HG02798 (cell line): Measurements from ENCODE around the gene ZBTB17.
A peak's percentile ranks its signal among the peaks of the same experiment; 100 is the strongest.
"Not testable (repeated sequence)": the region's sequence is repeated elsewhere in the genome, so short reads cannot be mapped to it uniquely, and the experiment has no call there.

Experiments
- ATAC-seq: cut with Tn5 transposase; IDR thresholded peaks from one replicate; pipeline ENCODE4 v1.9.1; 2021; ENCODE audit warnings: mild to moderate bottlenecking; ENCODE audit not compliant: unreplicated experiment, poor library complexity

The ZBTB17 gene

GRCh38 chr1:16012590-16013219 is 36.8 kb upstream of the ZBTB17 start:
- ATAC-seq: no peak

- no peak for ATAC-seq
Observed at GRCh38 chr1:16011936-16012589, 36.2 kb upstream of the ZBTB17 start.

- ATAC-seq: no peak
Observed at GRCh38 chr1:16010837-16011236, 34.9 kb upstream of the ZBTB17 start.

GRCh38 chr1:16009678-16010077 is 33.8 kb upstream of the ZBTB17 start:
- no peak for ATAC-seq

GRCh38 chr1:16009030-16009460 is 33.1 kb upstream of the ZBTB17 start:
- peak; percentile 44 for ATAC-seq

GRCh38 chr1:16007671-16008341 is 31.9 kb upstream of the ZBTB17 start:
- no peak for ATAC-seq

GRCh38 chr1:16006552-16007485 is 30.9 kb upstream of the ZBTB17 start:
- no peak for ATAC-seq

GRCh38 chr1:16006010-16006409 is 30.1 kb upstream of the ZBTB17 start:
- no peak for ATAC-seq

- no peak for ATAC-seq
Observed at GRCh38 chr1:16005597-16005996, 29.7 kb upstream of the ZBTB17 start.

- not testable (repeated sequence) for ATAC-seq
Observed at GRCh38 chr1:16001274-16001673, 25.4 kb upstream of the ZBTB17 start.

GRCh38 chr1:15998929-15999328 is 23.0 kb upstream of the ZBTB17 start:
- no peak for ATAC-seq

GRCh38 chr1:15997637-15998280 is 21.9 kb upstream of the ZBTB17 start:
- no peak for ATAC-seq

- ATAC-seq: no peak
Observed at GRCh38 chr1:15997076-15997585, 21.2 kb upstream of the ZBTB17 start.

- ATAC-seq: no peak
Observed at GRCh38 chr1:15994590-15995351, 18.9 kb upstream of the ZBTB17 start.

GRCh38 chr1:15994081-15994480 is 18.2 kb upstream of the ZBTB17 start:
- ATAC-seq: no peak

- no peak for ATAC-seq
Observed at GRCh38 chr1:15993666-15994065, 17.8 kb upstream of the ZBTB17 start.

- ATAC-seq: no peak
Observed at GRCh38 chr1:15992582-15993500, 16.9 kb upstream of the ZBTB17 start.

- ATAC-seq: no peak
Observed at GRCh38 chr1:15992187-15992553, 16.3 kb upstream of the ZBTB17 start.
